Measurements from ENCODE around the gene SPRED3. TPM values are rescaled to one million over a fixed set of nuclear protein-coding genes. Genes with fewer than 3 reads are reported as not detected.

SPRED3 gene
- total RNA-seq, 1 experiment from 2014 or later: 3.5 TPM

- peaks cover 5% of the 10 kb centered on the region for H3K27me3 Mint-ChIP-seq (ENCODE audit: insufficient read depth, unreplicated experiment)
- H3K9me3 Mint-ChIP-seq (ENCODE audit: unreplicated experiment): no peaks in the 10 kb centered on the region
- no TSS peak for BruUV-seq (replicated peaks)
- H3K4me1 Mint-ChIP-seq (ENCODE audit: low read depth, unreplicated experiment): no peaks in the 10 kb centered on the region
- ChIA-PET CTCF (interaction anchor here (0.5 to 2.3 kb wide), 71 partner anchors 10 to 664 kb away, joined by 3 to 58 read pairs (median 5); partner anchors contain the start of genes ACTN4, CATSPERG, EIF3K and FBXO17), POLR2A (interaction anchor here (0.6 to 1.9 kb wide), 14 partner anchors 9 to 1754 kb away, joined by 3 to 26 read pairs (median 7); partner anchors contain the start of genes ACTN4, ECH1, EIF3K and GGN)
- Histone ChIP-seq H3K9me3 (no peaks in the 10 kb centered on the region), H3K36me3 (ENCODE audit: control insufficient read depth, insufficient read depth, low read length) (no peaks in the 10 kb centered on the region), H3K4me1 (peaks cover 10% of the 10 kb centered on the region; the same call in 1 of the 2 replicates), H3K27me3 (replicated peaks; ENCODE audit: control insufficient read depth, insufficient read depth, low read length) (no peaks in the 10 kb centered on the region), H3K4me3 (ENCODE audit: low read depth, low read length) (peak within 1 kb of the TSS; percentile 96)
- TF ChIP-seq CTCF (IDR thresholded peaks at IDR 0.05; ENCODE audit: insufficient read depth in 1 of 2, low read depth in 1 of 2, low read length in 1 of 2, severe bottlenecking in 1 of 2, unreplicated experiment in 1 of 2): peak; percentile 71 to 97
- H3K27ac Mint-ChIP-seq (ENCODE audit: unreplicated experiment): peak within 1 kb of the TSS; percentile 97
- H3K4me3 Mint-ChIP-seq (ENCODE audit: unreplicated experiment): peak within 1 kb of the TSS; percentile 99
- peaks cover 36% of the 10 kb centered on the region for H3K36me3 Mint-ChIP-seq (ENCODE audit: insufficient read depth, unreplicated experiment)
- intact Hi-C loops (cut with micrococcal nuclease; ENCODE audit: unreplicated experiment): loop anchor here (1.0 to 2.0 kb wide), 5 partner anchors 15 to 231 kb away; partner anchors contain the start of genes GGN and SPRED3
- DNase-seq: peak; percentile 98 to 99
Observed at GRCh38 chr19:38402967-38403674, 14.6 kb downstream of the SPRED3 start, which contains the start of gene FAM98C. Gene FAM98C, plus strand, starts transcription at chr19:38403093. Its CDS starts 61 bp downstream, at chr19:38403154.

GRCh38 chr19:38404858-38405257 lies 16.4 kb downstream of the SPRED3 start:
- Histone ChIP-seq H3K36me3 (ENCODE audit: control insufficient read depth, insufficient read depth, low read length) (no peaks in the 10 kb centered on the region), H3K4me3 (ENCODE audit: low read depth, low read length) (no peak overlapping the region), H3K4me1 (peaks cover 10% of the 10 kb centered on the region; the same call in 1 of the 2 replicates), H3K27me3 (replicated peaks; ENCODE audit: control insufficient read depth, insufficient read depth, low read length) (no peaks in the 10 kb centered on the region), H3K9me3 (no peaks in the 10 kb centered on the region)
- POLR2A ChIA-PET: no interaction called here
- intact Hi-C loops (cut with micrococcal nuclease; ENCODE audit: unreplicated experiment): no loop called here
- peak overlapping the region; percentile 32 for H3K4me3 Mint-ChIP-seq (ENCODE audit: unreplicated experiment)
- no peaks in the 10 kb centered on the region for H3K27me3 Mint-ChIP-seq (ENCODE audit: insufficient read depth, unreplicated experiment)
- H3K9me3 Mint-ChIP-seq (ENCODE audit: unreplicated experiment): no peaks in the 10 kb centered on the region
- no peak for DNase-seq
- H3K27ac Mint-ChIP-seq (ENCODE audit: unreplicated experiment): no peak overlapping the region
- H3K36me3 Mint-ChIP-seq (ENCODE audit: insufficient read depth, unreplicated experiment): peaks cover 30% of the 10 kb centered on the region
- no peak for TF ChIP-seq CTCF (IDR thresholded peaks at IDR 0.05; ENCODE audit: insufficient read depth in 1 of 2, low read depth in 1 of 2, low read length in 1 of 2, severe bottlenecking in 1 of 2, unreplicated experiment in 1 of 2)
- BruUV-seq (replicated peaks): no TSS peak
- H3K4me1 Mint-ChIP-seq (ENCODE audit: low read depth, unreplicated experiment): no peaks in the 10 kb centered on the region
- CTCF ChIA-PET: interaction anchor here (0.6 to 1.6 kb wide), 4 partner anchors 8 to 472 kb away, joined by 3 to 6 read pairs (median 3); no protein-coding TSS in a partner anchor

- Histone ChIP-seq H3K9me3 (no peaks in the 10 kb centered on the region), H3K36me3 (ENCODE audit: control insufficient read depth, insufficient read depth, low read length) (no peaks in the 10 kb centered on the region), H3K4me1 (peaks cover 10% of the 10 kb centered on the region; the same call in 1 of the 2 replicates), H3K27me3 (replicated peaks; ENCODE audit: control insufficient read depth, insufficient read depth, low read length) (no peaks in the 10 kb centered on the region), H3K4me3 (ENCODE audit: low read depth, low read length) (no peak overlapping the region)
- Mint-ChIP-seq H3K27me3 (ENCODE audit: insufficient read depth, unreplicated experiment) (no peaks in the 10 kb centered on the region), H3K36me3 (ENCODE audit: insufficient read depth, unreplicated experiment) (peaks cover 30% of the 10 kb centered on the region), H3K4me3 (ENCODE audit: unreplicated experiment) (peak overlapping the region; percentile 32), H3K4me1 (ENCODE audit: low read depth, unreplicated experiment) (no peaks in the 10 kb centered on the region), H3K27ac (ENCODE audit: unreplicated experiment) (no peak overlapping the region), H3K9me3 (ENCODE audit: unreplicated experiment) (no peaks in the 10 kb centered on the region)
- ChIA-PET CTCF (interaction anchor here (0.6 to 1.6 kb wide), 2 partner anchors 8 to 332 kb away, joined by 3 to 6 read pairs; no protein-coding TSS in a partner anchor), POLR2A (no interaction called here)
- no TSS peak for BruUV-seq (replicated peaks)
- no peak for TF ChIP-seq CTCF (IDR thresholded peaks at IDR 0.05; ENCODE audit: insufficient read depth in 1 of 2, low read depth in 1 of 2, low read length in 1 of 2, severe bottlenecking in 1 of 2, unreplicated experiment in 1 of 2)
- no peak for DNase-seq
- intact Hi-C loops (cut with micrococcal nuclease; ENCODE audit: unreplicated experiment): no loop called here
Observed at GRCh38 chr19:38405276-38405675, 16.8 kb downstream of the SPRED3 start.
